Neural progenitor cell (in vitro differentiated cells): ENCODE results near the gene ADSS1.

ENCODE experiments used
- CTCF ChIP-seq: fragments of 200-600 bp; sonication (generic); IDR thresholded peaks from 2 replicates; pipeline ENCODE4 v1.5.1; 2017; ENCODE audit warnings: antibody characterized with exemption, mild to moderate bottlenecking
- EZH2 ChIP-seq: fragments of 200-600 bp; sonication (generic); IDR thresholded peaks from 2 replicates; pipeline ENCODE4 v1.6.1; 2017; ENCODE audit warnings: antibody characterized with exemption, mild to moderate bottlenecking, moderate library complexity
- EZH2phosphoT487 ChIP-seq: fragments of 200-600 bp; sonication (generic); IDR thresholded peaks from 2 replicates; pipeline ENCODE4 v1.6.1; 2017; ENCODE audit warnings: antibody characterized with exemption

DNA sequence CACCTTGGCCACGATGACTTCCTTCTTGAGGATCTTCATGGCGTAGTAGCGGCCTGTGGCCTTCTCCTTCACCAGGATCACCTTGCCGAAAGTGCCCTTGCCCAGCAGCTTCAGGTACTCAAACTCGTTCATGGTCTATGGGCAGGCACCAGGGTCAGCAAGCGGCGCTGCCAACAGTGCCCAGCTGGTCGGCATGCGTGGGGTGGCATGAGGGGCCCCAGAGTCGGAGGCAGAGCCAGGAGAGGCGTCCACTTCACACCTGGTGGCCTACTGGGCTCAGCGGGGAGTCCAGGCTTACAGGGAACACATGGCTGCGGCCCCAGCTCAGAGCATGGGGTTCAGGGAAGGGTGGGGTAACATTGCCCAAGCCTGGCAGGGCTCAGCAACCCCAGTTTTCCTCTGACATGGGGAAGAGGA is 51.1 kb downstream of the ADSS1 start:
- no peak for TF ChIP-seq CTCF
- TF ChIP-seq EZH2phosphoT487: no peak
- no peak for TF ChIP-seq EZH2
